ENCODE results near the gene IFIT2. TPM values are rescaled to one million over a fixed set of nuclear protein-coding genes. Genes with fewer than 3 reads are reported as not detected.

IFIT2 gene
- total RNA-seq, 2 experiments from 2014 or later: 39.2 to 41.6 TPM

DNA sequence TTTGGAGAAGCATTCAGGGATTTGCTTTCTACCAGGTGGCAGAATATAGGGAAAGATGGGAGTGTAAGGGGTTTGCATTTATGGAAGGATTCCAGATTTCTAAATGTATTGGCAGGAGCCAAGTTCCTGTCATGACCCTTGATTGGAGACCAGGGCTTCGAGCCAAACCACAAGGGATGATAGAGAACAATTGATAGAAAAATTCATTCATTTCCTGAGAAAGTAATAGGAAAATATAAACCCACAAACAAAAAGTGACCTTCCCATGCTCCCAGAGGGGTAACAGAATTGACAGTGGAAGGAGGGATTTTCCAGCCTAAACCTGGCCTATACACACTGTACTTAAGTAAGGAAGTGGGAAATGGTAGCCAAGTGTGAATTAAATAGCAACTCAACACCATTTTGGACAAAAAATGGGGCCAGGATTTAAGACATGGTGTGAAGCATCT, 22.4 kb upstream of the IFIT2 start:
- POLR2A ChIA-PET: no interaction called here
- CTCF ChIA-PET: interaction anchor here (2.1 kb wide), 1 partner anchor 90 kb away, joined by 7 read pairs; no protein-coding TSS in a partner anchor
- peaks cover 6% of the 10 kb centered on the region for H3K27me3 Mint-ChIP-seq
- no peaks in the 10 kb centered on the region for H3K9me3 Mint-ChIP-seq
- no peak overlapping the region for H3K27ac Mint-ChIP-seq
- TF ChIP-seq, protein P1, sequence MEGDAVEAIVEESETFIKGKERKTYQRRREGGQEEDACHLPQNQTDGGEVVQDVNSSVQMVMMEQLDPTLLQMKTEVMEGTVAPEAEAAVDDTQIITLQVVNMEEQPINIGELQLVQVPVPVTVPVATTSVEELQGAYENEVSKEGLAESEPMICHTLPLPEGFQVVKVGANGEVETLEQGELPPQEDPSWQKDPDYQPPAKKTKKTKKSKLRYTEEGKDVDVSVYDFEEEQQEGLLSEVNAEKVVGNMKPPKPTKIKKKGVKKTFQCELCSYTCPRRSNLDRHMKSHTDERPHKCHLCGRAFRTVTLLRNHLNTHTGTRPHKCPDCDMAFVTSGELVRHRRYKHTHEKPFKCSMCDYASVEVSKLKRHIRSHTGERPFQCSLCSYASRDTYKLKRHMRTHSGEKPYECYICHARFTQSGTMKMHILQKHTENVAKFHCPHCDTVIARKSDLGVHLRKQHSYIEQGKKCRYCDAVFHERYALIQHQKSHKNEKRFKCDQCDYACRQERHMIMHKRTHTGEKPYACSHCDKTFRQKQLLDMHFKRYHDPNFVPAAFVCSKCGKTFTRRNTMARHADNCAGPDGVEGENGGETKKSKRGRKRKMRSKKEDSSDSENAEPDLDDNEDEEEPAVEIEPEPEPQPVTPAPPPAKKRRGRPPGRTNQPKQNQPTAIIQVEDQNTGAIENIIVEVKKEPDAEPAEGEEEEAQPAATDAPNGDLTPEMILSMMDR (IDR thresholded peaks at IDR 0.05): no peak
- ATAC-seq (no peak), DNase-seq (no peak)
- no peak overlapping the region for H3K4me3 Mint-ChIP-seq
- no peaks in the 10 kb centered on the region for H3K36me3 Mint-ChIP-seq (ENCODE audit: low read depth)
- no peaks in the 10 kb centered on the region for H3K4me1 Mint-ChIP-seq (ENCODE audit: low read depth)
- intact Hi-C loops (cut with micrococcal nuclease): no loop called here

DNA sequence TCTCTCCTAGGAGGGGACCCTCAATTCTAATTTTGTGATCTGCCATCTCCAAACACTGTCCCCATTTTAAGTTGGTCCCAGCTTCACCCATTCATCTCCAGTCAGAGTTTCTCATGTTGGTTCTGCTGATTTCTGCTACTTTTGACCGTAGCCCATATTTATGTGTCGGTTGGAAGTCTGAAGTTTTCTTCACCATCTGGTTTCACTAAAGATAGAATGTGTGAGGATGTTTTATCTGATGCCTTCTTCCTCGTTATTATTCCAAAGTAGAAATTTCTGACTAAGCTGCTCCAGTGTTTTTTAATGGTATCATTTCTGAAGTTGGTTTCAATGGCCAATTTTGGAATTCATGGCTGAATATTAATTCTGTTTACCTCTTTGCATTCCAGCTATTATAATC, 21.3 kb upstream of the IFIT2 start:
- POLR2A ChIA-PET: no interaction called here
- Mint-ChIP-seq H3K4me3 (no peak overlapping the region), H3K9me3 (no peaks in the 10 kb centered on the region), H3K27me3 (peaks cover 3% of the 10 kb centered on the region), H3K36me3 (ENCODE audit: low read depth) (no peaks in the 10 kb centered on the region), H3K4me1 (ENCODE audit: low read depth) (no peaks in the 10 kb centered on the region), H3K27ac (no peak overlapping the region)
- CTCF ChIA-PET: interaction anchor here (2.1 kb wide), 1 partner anchor 89 kb away, joined by 7 read pairs; no protein-coding TSS in a partner anchor
- ATAC-seq: no peak
- TF ChIP-seq, protein P1 (IDR thresholded peaks at IDR 0.05): no peak
- no peak for DNase-seq
- intact Hi-C loops (cut with micrococcal nuclease): no loop called here

DNA sequence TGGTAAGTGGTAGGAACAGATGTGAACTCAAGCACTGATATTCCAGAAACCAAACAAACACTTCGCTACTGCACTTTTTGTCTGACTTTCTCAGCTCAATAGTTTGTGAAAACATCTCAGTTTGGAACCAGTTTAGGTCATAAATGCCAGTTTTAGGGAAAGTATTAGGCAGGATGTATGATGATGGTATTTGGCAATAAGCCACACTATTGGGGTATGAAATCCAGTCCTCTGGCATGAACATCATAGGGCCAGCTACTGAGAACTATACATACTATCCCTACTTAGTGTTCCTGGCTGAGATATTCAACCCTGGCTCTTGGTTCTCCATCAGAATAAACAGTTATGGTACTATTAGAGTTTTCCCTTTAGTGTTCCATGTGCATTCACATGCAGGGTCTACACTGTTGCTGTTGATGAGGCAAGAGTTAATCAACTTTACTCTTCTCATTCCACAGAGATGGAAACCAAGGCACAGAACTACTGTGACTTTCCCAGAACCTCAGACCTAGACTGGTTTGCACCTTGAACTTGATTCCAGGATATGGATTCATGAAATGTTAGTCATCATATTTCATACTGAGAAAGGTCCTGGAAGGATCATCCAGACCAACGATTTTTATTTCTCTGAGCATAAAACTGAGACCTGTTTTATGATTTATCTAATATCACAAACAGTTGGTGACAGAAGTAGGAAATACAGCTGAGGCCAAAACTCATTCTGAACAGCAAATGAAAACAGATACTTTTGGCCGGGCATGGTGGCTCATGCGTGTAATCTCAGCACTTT, 20.0 kb upstream of the IFIT2 start:
- DNase-seq: no peak
- no peak for ATAC-seq
- Mint-ChIP-seq H3K27ac (no peak overlapping the region), H3K27me3 (peaks cover 9% of the 10 kb centered on the region), H3K4me3 (no peak overlapping the region), H3K9me3 (no peaks in the 10 kb centered on the region), H3K4me1 (ENCODE audit: low read depth) (no peaks in the 10 kb centered on the region), H3K36me3 (ENCODE audit: low read depth) (no peaks in the 10 kb centered on the region)
- POLR2A ChIA-PET: no interaction called here
- intact Hi-C loops (cut with micrococcal nuclease): no loop called here
- CTCF ChIA-PET: no interaction called here
- TF ChIP-seq, protein P1 (IDR thresholded peaks at IDR 0.05): no peak

DNA sequence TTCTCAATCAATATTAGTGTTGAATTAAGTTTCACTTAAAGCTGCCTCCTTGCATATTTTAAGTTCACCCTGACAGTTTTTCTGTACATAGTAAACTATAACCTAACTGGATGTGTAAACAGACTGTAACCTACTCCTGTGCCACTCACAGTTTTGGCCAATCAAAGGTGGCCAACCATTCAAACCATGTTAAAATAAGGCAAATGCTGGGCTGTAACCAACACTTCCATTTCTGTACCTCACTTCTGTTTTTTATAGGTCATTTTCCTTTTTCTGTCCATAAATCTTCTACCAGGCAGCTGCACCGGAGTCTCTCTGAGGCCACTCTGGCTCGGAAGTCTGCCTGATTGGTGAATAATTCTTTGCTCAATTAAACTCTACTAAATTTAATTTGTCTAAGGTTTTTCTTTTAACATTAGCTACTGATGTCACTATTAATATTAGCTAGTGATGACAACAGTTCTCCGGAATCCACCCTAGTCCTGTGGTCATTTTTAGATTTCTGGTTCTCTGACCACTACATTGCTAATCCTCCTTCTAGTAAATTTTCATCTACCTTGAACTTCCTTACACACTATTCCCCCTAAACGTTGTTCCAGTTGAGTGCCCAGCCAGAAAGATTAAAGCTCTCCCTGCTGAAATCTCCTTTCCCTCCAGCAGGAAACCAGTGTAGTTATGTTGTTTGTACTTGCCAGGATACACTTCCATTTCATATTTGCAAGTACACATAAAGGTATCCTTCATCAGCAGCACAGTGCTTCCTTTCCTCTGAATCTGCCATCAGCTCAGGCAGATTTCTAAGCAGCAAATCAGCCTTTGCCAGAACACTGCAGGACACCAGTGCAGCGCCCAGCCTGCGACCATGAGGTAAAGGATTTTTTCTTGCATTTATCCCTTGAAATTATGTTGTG, 18.6 kb upstream of the IFIT2 start:
- intact Hi-C loops (cut with micrococcal nuclease): no loop called here
- ChIA-PET CTCF (interaction anchor here (0.8 to 0.9 kb wide), 2 partner anchors 9 to 60 kb away, joined by 3 read pairs; no protein-coding TSS in a partner anchor), POLR2A (no interaction called here)

More for the DNA sequence above, 18.6 kb upstream of the IFIT2 start:
- no peak overlapping the region for H3K4me3 Mint-ChIP-seq
- no peaks in the 10 kb centered on the region for H3K9me3 Mint-ChIP-seq
- H3K36me3 Mint-ChIP-seq (ENCODE audit: low read depth): no peaks in the 10 kb centered on the region
- H3K27me3 Mint-ChIP-seq: peaks cover 7% of the 10 kb centered on the region
- TF ChIP-seq, protein P1 (IDR thresholded peaks at IDR 0.05): no peak
- H3K4me1 Mint-ChIP-seq (ENCODE audit: low read depth): no peaks in the 10 kb centered on the region
- H3K27ac Mint-ChIP-seq: no peak overlapping the region
- no peak for ATAC-seq
- no peak for DNase-seq

Data from activated CD8-positive, alpha-beta T cell treated with anti-CD3 and anti-CD28 coated beads for 36 hours (primary cell).